HL-60 (cell line): Measurements from ENCODE around the gene ADGRG6.

Experiments used
- DNase-seq, 2 experiments: peaks; one replicate each; pipeline ENCODE4 v3.0.0-alpha.2; 2010 to 2020; ENCODE audit warnings: low read depth in 1 of 2, low spot score in 1 of 2
- H3K27ac ChIP-seq: fragments of 250-450 bp; sonication (Bioruptor Pico); replicated peaks from 2 replicates; pipeline ENCODE4 v1.5.1; 2020; ENCODE audit warnings: mild to moderate bottlenecking, moderate library complexity
- H3K27me3 ChIP-seq: fragments of 250-450 bp; sonication (Bioruptor Pico); 2 replicates; pipeline ENCODE4 v1.5.1; 2021; ENCODE audit warnings: mild to moderate bottlenecking, moderate library complexity; ENCODE audit not compliant: insufficient read depth, poor library complexity, severe bottlenecking
- H3K4me3 ChIP-seq: replicated peaks from 2 replicates; pipeline ENCODE4 v1.5.1; 2011; ENCODE audit warnings: mild to moderate bottlenecking, control low read depth, low read length; ENCODE audit not compliant: insufficient read depth
- GABPA ChIP-seq: IDR thresholded peaks from 2 replicates; pipeline ENCODE4 v1.6.1; 2012; ENCODE audit warnings: low read depth
- POLR2AphosphoS5 ChIP-seq: IDR thresholded peaks from 2 replicates; pipeline ENCODE4 v1.6.1; 2012; ENCODE audit warnings: low read depth
- SPI1 ChIP-seq: IDR thresholded peaks from 2 replicates; pipeline ENCODE4 v1.6.1; 2012; ENCODE audit warnings: low read depth, mild to moderate bottlenecking, borderline replicate concordance
- TF ChIP-seq, protein P1 (sequence below): IDR thresholded peaks from 2 replicates; pipeline ENCODE4 v1.6.1; 2012; ENCODE audit warnings: low read depth; ENCODE audit not compliant: insufficient replicate concordance
- TF ChIP-seq, protein P2 (sequence below): IDR thresholded peaks from one replicate; pipeline ENCODE4 v1.5.1; 2011; ENCODE audit warnings: low read length, control low read depth, inconsistent platforms; ENCODE audit not compliant: insufficient read depth

Gene ADGRG6

DNA sequence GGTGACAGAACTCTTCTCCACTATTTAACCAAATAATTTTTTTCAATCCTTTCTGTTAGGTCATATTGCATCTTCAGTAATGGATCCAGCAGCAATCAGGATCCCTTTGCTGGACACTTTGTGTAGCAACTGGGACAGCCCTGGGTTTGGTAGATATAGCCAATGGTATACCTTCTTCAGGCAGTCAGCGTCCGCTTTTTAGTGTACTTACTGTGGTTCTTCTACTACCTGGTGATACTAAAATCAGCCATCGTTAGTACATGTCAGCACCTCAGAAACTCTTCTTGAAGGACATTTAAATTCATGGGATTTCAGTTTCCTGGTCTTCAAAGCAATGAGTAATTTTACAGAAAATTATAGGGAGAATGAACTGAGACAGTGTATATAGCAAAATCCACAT lies 93.5 kb downstream of the ADGRG6 start:
- no peak for TF ChIP-seq GABPA
- no peak for TF ChIP-seq POLR2AphosphoS5
- no peak for TF ChIP-seq SPI1
- TF ChIP-seq, protein P1, sequence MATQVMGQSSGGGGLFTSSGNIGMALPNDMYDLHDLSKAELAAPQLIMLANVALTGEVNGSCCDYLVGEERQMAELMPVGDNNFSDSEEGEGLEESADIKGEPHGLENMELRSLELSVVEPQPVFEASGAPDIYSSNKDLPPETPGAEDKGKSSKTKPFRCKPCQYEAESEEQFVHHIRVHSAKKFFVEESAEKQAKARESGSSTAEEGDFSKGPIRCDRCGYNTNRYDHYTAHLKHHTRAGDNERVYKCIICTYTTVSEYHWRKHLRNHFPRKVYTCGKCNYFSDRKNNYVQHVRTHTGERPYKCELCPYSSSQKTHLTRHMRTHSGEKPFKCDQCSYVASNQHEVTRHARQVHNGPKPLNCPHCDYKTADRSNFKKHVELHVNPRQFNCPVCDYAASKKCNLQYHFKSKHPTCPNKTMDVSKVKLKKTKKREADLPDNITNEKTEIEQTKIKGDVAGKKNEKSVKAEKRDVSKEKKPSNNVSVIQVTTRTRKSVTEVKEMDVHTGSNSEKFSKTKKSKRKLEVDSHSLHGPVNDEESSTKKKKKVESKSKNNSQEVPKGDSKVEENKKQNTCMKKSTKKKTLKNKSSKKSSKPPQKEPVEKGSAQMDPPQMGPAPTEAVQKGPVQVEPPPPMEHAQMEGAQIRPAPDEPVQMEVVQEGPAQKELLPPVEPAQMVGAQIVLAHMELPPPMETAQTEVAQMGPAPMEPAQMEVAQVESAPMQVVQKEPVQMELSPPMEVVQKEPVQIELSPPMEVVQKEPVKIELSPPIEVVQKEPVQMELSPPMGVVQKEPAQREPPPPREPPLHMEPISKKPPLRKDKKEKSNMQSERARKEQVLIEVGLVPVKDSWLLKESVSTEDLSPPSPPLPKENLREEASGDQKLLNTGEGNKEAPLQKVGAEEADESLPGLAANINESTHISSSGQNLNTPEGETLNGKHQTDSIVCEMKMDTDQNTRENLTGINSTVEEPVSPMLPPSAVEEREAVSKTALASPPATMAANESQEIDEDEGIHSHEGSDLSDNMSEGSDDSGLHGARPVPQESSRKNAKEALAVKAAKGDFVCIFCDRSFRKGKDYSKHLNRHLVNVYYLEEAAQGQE, result no peak
- TF ChIP-seq, protein P2, sequence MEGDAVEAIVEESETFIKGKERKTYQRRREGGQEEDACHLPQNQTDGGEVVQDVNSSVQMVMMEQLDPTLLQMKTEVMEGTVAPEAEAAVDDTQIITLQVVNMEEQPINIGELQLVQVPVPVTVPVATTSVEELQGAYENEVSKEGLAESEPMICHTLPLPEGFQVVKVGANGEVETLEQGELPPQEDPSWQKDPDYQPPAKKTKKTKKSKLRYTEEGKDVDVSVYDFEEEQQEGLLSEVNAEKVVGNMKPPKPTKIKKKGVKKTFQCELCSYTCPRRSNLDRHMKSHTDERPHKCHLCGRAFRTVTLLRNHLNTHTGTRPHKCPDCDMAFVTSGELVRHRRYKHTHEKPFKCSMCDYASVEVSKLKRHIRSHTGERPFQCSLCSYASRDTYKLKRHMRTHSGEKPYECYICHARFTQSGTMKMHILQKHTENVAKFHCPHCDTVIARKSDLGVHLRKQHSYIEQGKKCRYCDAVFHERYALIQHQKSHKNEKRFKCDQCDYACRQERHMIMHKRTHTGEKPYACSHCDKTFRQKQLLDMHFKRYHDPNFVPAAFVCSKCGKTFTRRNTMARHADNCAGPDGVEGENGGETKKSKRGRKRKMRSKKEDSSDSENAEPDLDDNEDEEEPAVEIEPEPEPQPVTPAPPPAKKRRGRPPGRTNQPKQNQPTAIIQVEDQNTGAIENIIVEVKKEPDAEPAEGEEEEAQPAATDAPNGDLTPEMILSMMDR, result no peak
- DNase-seq, result no peak
- Histone ChIP-seq H3K27me3 (peaks cover 4% of the 10 kb centered on the region), H3K27ac (no peak overlapping the region), H3K4me3 (no peak overlapping the region)

DNA sequence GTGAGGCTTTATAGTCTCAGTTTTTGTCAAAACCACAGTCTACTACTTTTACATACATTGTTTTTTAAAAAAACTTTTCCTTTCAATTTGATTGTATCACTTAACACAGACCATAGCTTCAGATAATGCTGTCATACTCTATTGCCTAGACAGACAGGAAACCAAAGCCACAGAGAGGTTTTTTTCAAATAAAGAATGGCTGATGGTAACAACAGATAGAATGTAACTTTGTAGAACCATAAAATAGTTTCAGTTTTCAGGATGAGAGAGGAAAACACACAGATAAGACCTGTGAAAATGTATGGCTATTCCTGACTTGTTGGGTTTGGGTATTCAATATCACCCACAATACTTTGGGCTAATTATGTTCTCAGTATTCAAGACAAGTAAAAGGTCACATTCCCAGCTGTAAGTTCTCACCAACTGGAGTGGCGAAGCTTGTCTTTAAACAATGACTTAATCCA lies 94.0 kb downstream of the ADGRG6 start:
- H3K27ac ChIP-seq, result no peak overlapping the region
- H3K4me3 ChIP-seq, result no peak overlapping the region
- DNase-seq, result no peak
- H3K27me3 ChIP-seq, result peaks cover 4% of the 10 kb centered on the region
- TF ChIP-seq SPI1, result no peak
- no peak for TF ChIP-seq POLR2AphosphoS5
- no peak for TF ChIP-seq GABPA
- TF ChIP-seq, protein P2, result no peak
- TF ChIP-seq, protein P1, result no peak

DNA sequence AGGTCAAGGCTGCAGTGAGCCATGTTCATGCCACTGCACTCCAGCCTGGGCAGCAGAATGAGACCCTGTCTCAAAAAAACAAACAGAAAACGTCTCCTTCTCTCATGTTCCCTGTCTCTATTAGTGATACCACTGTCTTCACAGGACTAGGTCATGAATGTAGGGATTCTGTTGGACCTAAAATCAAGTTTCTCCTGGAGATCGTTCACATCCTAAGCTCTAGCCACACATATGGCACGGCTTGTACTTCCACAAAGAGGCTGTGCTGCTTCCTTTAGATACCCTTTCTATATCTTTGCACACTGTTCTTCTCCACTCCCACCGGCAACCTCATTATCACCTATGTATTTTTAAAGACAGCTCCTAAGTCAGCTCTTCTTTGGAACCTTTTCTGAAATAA lies 96.5 kb downstream of the ADGRG6 start:
- Histone ChIP-seq H3K27ac (no peak overlapping the region), H3K4me3 (no peak overlapping the region), H3K27me3 (peaks cover 4% of the 10 kb centered on the region)
- TF ChIP-seq, protein P2, result no peak
- TF ChIP-seq, protein P1, result no peak
- no peak for TF ChIP-seq SPI1
- no peak for TF ChIP-seq POLR2AphosphoS5
- TF ChIP-seq GABPA, result no peak
- no peak for DNase-seq
